OCI-LY1 (cell line): ENCODE results near the gene IQSEC3.
"Not testable (repeated sequence)": the region's sequence is repeated elsewhere in the genome, so short reads cannot be mapped to it uniquely, and the experiment has no call there.

Experiments
- H2AFZ ChIP-seq: fragments of 200-600 bp; sonication (generic), shearing (Covaris generic); 2 replicates; pipeline ENCODE4 v1.6.0; 2014; ENCODE audit warnings: antibody characterized with exemption, mild to moderate bottlenecking, low read length
- H3F3A ChIP-seq: fragments of 200-600 bp; sonication (generic), shearing (Covaris generic); 2 replicates; pipeline ENCODE4 v1.6.0; 2014; ENCODE audit warnings: mild to moderate bottlenecking, antibody characterized with exemption, low read length, moderate library complexity; ENCODE audit not compliant: insufficient read depth
- H3K27ac ChIP-seq: fragments of 200-600 bp; sonication (generic); 2 replicates; pipeline ENCODE4 v1.5.1; 2014; ENCODE audit warnings: low read length, mixed run types, mild to moderate bottlenecking, low read depth; ENCODE audit not compliant: poor library complexity, severe bottlenecking
- H3K27me3 ChIP-seq: fragments of 200-600 bp; sonication (generic); 2 replicates; pipeline ENCODE4 v1.6.0; 2014; ENCODE audit warnings: antibody characterized with exemption, mild to moderate bottlenecking, low read length, moderate library complexity; ENCODE audit not compliant: insufficient read depth
- H3K36me3 ChIP-seq: fragments of 200-600 bp; sonication (generic); 2 replicates; pipeline ENCODE4 v1.6.1; 2014; ENCODE audit warnings: mild to moderate bottlenecking, antibody characterized with exemption, low read length, moderate library complexity, mixed read lengths; ENCODE audit not compliant: insufficient read depth
- H3K4me1 ChIP-seq: fragments of 200-600 bp; sonication (generic); 2 replicates; pipeline ENCODE4 v1.5.1; 2014; ENCODE audit warnings: mild to moderate bottlenecking, low read length, moderate library complexity; ENCODE audit not compliant: insufficient read depth, severe bottlenecking
- H3K4me2 ChIP-seq: fragments of 200-600 bp; sonication (generic), shearing (Covaris generic); 2 replicates; pipeline ENCODE4 v1.6.1; 2014; ENCODE audit warnings: low read length
- H3K4me3 ChIP-seq: fragments of 200-600 bp; sonication (generic); 2 replicates; pipeline ENCODE4 v1.5.1; 2014; ENCODE audit warnings: low read length, low read depth, mild to moderate bottlenecking, mixed read lengths; ENCODE audit not compliant: poor library complexity, severe bottlenecking
- H3K79me2 ChIP-seq: fragments of 200-600 bp; shearing (Covaris generic); 2 replicates; pipeline ENCODE4 v1.6.1; 2016; ENCODE audit warnings: mixed run types, low read length, mixed read lengths; ENCODE audit not compliant: insufficient read depth
- H3K9ac ChIP-seq: fragments of 200-600 bp; sonication (generic), shearing (Covaris generic); 2 replicates; pipeline ENCODE4 v1.6.1; 2014; ENCODE audit warnings: mild to moderate bottlenecking, low read length, mixed read lengths
- H3K9me2 ChIP-seq: fragments of 200-600 bp; sonication (generic), shearing (Covaris generic); 2 replicates; pipeline ENCODE4 v1.6.1; 2014; ENCODE audit warnings: low read depth, mild to moderate bottlenecking, low read length, mixed read lengths
- H3K9me3 ChIP-seq: fragments of 200-600 bp; shearing (Covaris generic); 2 replicates; pipeline ENCODE4 v1.6.1; 2014; ENCODE audit warnings: low read length, mixed read lengths
- H4K20me1 ChIP-seq: fragments of 200-600 bp; sonication (generic), shearing (Covaris generic); 2 replicates; pipeline ENCODE4 v1.6.0; 2016; ENCODE audit warnings: mild to moderate bottlenecking, low read length; ENCODE audit not compliant: insufficient read depth
- EZH2 ChIP-seq: fragments of 200-600 bp; sonication (generic), shearing (Covaris generic); IDR thresholded peaks from 2 replicates; pipeline ENCODE4 v1.8.0; 2017; ENCODE audit warnings: borderline replicate concordance, mixed run types, mild to moderate bottlenecking, antibody characterized with exemption, low read length, moderate library complexity, mixed read lengths
- TF ChIP-seq, protein P1 (sequence below): fragments of 200-600 bp; sonication (generic), shearing (Covaris generic); IDR thresholded peaks from 2 replicates; pipeline ENCODE4 v1.5.1; 2017; ENCODE audit warnings: mild to moderate bottlenecking, antibody characterized with exemption, low read length, moderate library complexity, mixed read lengths

The IQSEC3 gene

DNA sequence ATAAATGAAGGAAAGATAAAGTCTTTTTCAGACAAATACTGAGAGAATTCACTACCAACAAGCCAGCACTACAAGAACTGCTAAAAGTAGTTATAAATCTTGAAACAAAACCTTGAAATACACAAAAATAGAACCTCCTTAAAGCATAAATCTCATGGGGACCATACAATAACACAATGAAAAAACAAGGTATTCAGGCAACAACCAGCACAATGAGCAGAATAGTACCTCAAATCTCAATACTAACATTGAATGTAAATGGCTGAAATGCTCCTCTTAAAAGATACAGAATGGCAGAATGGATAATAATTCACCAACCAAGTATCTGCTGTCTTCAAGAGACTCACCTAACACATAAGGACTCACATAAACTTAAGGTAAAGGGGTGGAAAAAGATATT lies 7.7 kb upstream of the IQSEC3 start:
- no peaks in the 10 kb centered on the region for H4K20me1 ChIP-seq
- TF ChIP-seq, protein P1, sequence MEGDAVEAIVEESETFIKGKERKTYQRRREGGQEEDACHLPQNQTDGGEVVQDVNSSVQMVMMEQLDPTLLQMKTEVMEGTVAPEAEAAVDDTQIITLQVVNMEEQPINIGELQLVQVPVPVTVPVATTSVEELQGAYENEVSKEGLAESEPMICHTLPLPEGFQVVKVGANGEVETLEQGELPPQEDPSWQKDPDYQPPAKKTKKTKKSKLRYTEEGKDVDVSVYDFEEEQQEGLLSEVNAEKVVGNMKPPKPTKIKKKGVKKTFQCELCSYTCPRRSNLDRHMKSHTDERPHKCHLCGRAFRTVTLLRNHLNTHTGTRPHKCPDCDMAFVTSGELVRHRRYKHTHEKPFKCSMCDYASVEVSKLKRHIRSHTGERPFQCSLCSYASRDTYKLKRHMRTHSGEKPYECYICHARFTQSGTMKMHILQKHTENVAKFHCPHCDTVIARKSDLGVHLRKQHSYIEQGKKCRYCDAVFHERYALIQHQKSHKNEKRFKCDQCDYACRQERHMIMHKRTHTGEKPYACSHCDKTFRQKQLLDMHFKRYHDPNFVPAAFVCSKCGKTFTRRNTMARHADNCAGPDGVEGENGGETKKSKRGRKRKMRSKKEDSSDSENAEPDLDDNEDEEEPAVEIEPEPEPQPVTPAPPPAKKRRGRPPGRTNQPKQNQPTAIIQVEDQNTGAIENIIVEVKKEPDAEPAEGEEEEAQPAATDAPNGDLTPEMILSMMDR = no peak
- TF ChIP-seq EZH2 = no peak
- no peak overlapping the region for H3K4me2 ChIP-seq

DNA sequence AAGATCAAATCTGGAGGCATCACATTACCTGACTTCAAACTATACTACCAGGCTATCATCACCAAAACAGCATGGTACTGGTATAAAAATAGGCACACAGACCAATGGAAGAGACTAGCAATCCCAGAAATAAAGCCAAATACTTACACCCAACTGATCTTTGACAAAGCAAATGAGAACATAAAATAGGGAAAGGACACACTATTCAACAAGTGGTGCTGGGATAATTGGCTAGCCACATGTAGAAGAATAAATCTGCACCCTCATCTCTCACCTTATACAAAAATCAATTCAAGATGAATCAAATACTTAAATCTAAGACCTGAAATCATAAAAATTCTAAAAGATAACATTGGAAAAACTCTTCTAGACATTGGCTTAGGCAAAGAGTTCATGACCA lies 4.7 kb upstream of the IQSEC3 start:
- H3K4me2 ChIP-seq, H3F3A ChIP-seq, H3K4me1 ChIP-seq, H3K9me2 ChIP-seq, H3K79me2 ChIP-seq, H3K4me3 ChIP-seq, H3K9me3 ChIP-seq, H4K20me1 ChIP-seq, H3K27ac ChIP-seq, H2AFZ ChIP-seq, H3K36me3 ChIP-seq, H3K27me3 ChIP-seq, H3K9ac ChIP-seq: not testable (repeated sequence)

More for the DNA sequence above, 7.7 kb upstream of the IQSEC3 start:
- Histone ChIP-seq H3K4me1 (no peaks in the 10 kb centered on the region), H3K27me3 (0 out of 2 replicates have a peak, but pooled peaks cover 4% of the 10 kb centered on the region), H2AFZ (no peak overlapping the region), H3K79me2 (no peaks in the 10 kb centered on the region), H3K27ac (no peak overlapping the region), H3K9ac (no peak overlapping the region), H3K9me2 (no peaks in the 10 kb centered on the region), H3K4me3 (no peak overlapping the region), H3K36me3 (no peaks in the 10 kb centered on the region), H3F3A (no peaks in the 10 kb centered on the region), H3K9me3 (no peaks in the 10 kb centered on the region)

DNA sequence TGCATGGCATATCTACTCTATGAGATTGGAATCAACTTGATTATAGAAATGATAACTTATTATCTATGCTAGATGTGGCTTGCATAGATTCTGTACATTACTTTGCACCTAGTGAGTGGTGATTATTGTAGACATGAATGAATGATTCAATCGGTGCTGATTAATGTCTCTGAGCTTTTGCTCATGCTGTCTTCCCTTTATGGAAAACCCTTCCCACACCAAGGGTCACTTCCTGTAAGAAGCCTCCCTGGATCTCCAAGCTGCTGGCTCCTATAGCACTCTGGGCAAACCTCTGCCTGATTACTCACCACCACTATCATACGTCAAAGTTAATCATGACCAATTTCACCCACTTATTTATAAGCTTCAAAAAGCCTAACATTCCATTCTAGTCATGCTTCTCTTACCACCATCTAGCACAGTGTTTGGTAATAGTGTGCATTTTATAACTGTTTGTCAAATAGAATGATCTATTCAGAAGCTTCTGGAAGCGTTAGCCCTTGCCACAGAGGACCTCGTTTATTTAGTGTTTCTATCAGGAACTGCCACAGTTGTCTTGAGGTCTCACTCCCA lies 990 bp upstream of the IQSEC3 start:
- H3K9ac ChIP-seq, H3K4me2 ChIP-seq, H3K27ac ChIP-seq: not testable (repeated sequence)

DNA sequence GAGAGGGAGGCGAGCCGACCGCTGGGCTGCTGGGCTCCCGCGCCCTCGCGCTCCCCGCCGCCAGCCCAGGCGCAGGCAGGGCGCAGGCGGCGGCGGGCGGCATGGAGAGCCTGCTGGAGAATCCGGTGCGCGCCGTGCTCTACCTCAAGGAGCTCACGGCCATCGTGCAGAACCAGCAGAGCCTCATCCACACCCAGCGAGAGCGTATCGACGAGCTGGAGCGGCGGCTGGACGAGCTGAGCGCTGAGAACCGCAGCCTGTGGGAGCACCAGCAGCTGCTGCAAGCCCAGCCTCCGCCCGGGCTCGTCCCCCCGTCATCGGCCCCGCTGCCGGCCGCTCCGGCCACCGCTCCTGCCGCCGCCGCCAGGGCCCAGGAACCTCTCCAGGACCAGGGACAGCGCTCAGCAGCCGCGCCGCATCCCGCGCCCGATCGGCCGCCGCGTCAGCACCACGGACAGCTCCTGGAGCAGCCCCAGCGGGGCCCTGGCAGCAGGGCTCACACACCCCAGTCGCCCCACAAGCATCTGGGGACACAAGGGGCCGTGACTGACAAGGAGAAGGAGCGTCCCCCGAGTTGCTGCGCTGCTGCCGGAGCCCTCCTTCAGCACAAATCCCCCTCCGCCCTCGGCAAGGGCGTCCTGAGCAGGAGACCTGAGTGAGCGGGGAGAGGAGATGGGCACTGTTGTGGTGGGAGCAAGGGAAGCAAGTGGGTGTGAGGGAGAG lies 376 bp downstream of the IQSEC3 start:
- H3K9ac ChIP-seq, H3K36me3 ChIP-seq, H3K4me2 ChIP-seq, H4K20me1 ChIP-seq, H3K4me3 ChIP-seq, H3K9me3 ChIP-seq, H2AFZ ChIP-seq, H3F3A ChIP-seq, H3K4me1 ChIP-seq, H3K9me2 ChIP-seq, H3K27me3 ChIP-seq, H3K79me2 ChIP-seq, H3K27ac ChIP-seq: not testable (repeated sequence)

More for the DNA sequence above, 990 bp upstream of the IQSEC3 start:
- not testable (repeated sequence) for H3K79me2 ChIP-seq, H3K4me3 ChIP-seq, H3K27me3 ChIP-seq, H3K9me2 ChIP-seq, H3F3A ChIP-seq, H2AFZ ChIP-seq, H4K20me1 ChIP-seq, H3K36me3 ChIP-seq, H3K9me3 ChIP-seq, H3K4me1 ChIP-seq

DNA sequence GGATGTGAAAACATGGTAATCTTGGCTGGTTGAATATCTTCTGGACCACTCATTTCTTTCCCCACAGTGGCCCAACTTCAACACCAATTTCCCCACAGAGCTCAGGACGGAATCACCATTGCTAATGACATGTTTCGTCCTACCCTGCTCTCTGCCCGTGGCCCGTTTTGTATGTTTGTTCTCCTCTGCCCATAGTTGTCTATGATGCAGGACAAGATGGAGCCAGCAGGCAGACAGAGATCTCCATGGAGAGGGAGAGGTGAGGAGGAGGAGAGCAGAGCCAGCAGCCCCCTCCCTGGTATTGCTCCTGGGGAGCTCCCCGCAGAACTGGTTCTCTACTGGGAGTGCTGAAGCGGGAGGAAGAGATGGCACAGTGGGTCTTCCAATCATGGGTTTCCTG lies 3.1 kb downstream of the IQSEC3 start:
- not testable (repeated sequence) for H3K79me2 ChIP-seq, H3K4me2 ChIP-seq, H3K9me3 ChIP-seq, H3K27ac ChIP-seq, H3K4me1 ChIP-seq, H4K20me1 ChIP-seq, H2AFZ ChIP-seq, H3K4me3 ChIP-seq, H3K27me3 ChIP-seq, H3K9me2 ChIP-seq, H3K36me3 ChIP-seq, H3K9ac ChIP-seq, H3F3A ChIP-seq

DNA sequence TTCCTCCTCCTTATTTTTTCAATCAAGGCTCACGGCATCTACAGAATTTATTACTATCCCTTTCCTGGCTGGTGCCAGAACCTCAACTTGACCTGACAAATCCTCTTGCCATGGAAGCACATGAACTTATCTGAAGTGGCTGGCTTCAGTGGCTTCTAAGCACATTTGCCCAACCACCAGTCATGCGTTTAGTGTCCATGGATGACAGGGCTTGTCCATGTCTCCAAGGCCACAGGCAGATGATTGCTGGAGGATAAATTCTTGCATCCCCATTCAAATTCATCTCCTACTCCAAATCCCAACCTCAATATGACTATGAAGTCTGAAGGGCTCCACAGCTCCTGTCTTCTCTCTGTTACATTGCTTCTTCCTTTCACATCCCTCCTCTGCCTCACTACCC lies 4.0 kb downstream of the IQSEC3 start:
- not testable (repeated sequence) for H3K4me2 ChIP-seq, H4K20me1 ChIP-seq, H3K27me3 ChIP-seq, H3K4me3 ChIP-seq, H3K9ac ChIP-seq, H3F3A ChIP-seq, H3K36me3 ChIP-seq, H3K4me1 ChIP-seq, H3K79me2 ChIP-seq, H3K9me2 ChIP-seq, H3K27ac ChIP-seq, H3K9me3 ChIP-seq, H2AFZ ChIP-seq

DNA sequence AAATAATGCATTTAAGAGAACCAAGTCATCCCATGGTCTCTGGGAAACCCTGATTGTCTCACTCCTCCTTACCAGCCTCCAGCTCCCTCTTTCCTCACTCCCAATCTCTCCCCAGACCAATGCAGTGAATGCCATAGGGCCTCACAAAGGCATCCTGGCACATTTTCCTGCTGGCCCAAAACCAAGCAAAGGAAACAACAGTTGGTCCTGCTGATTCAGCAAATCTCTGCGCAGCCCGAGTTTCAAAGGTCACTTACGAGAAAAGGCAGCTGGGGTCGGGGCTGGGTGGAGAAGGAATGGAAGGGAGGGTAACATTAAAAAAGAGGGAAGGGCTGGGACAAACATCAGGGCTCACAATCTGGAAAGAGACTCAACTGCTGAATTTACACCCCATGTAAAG lies 5.5 kb downstream of the IQSEC3 start:
- not testable (repeated sequence) for H3K9me2 ChIP-seq, H3K4me1 ChIP-seq, H4K20me1 ChIP-seq, H3K79me2 ChIP-seq, H3K27ac ChIP-seq, H3K9me3 ChIP-seq, H2AFZ ChIP-seq, H3K36me3 ChIP-seq, H3K4me2 ChIP-seq, H3F3A ChIP-seq, H3K27me3 ChIP-seq, H3K9ac ChIP-seq, H3K4me3 ChIP-seq
